ENCODE data around the gene DMC1. TPM values are rescaled to one million over a fixed set of nuclear protein-coding genes. Genes with fewer than 3 reads are reported as not detected.

The DMC1 gene
- total and polyA plus RNA-seq, 10 of the 15 experiments (the other 5 are each of a cell fraction or from before 2014, with no cell fraction given), result 1.0 to 21.0 (median 4.5) TPM

DNA sequence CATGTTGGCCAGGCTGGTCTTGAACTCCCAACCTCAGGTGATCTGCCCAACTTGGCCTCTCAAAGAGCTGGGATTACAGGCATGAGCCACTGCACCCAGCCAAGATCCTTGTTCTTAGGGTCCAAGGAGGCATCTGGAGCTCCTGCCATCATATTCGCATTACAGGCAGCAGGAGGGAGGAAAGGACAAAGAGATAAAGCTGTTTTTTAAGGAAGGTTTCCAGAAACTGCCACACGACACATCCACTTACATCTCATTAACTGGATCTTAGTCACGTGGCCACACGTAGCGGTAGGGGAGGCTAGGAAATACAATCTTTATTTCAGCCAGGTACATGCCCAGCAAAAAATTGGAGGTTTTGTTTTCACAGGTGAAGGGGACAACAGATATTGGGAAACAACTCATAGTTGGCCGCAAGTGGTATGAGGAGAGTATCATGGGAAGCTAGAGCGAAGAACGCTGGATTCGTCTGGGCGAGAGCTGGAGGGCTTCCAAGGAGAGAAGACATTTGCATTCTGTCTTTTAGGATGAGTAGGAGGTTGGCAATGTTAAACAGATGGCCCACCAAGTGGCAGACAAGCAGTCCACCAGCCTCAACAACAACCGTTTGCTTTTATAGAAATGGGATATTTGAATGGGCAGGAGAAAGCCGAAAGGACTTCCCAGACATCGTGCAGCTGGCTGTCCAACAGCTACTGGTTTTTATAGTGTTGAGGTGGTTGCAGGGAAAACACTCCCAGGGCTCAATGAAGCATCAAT is 39.2 kb upstream of the DMC1 start:
- ChIA-PET POLR2A (interaction anchor here (0.5 to 0.6 kb wide), 2 partner anchors 432 to 607 kb away, joined by 4 to 5 read pairs; no protein-coding TSS in a partner anchor), SMC1A (ENCODE audit: uncharacterized antibody, unreplicated experiment) (interaction anchor here (0.5 kb wide), 1 partner anchor 16 kb away, joined by 3 read pairs; no protein-coding TSS in a partner anchor), RAD21 (ENCODE audit: unreplicated experiment) (interaction anchor here (0.8 to 1.0 kb wide), 2 partner anchors 12 to 82 kb away, joined by 3 to 4 read pairs; no protein-coding TSS in a partner anchor), CTCF (interaction anchor here (0.6 to 0.7 kb wide), 2 partner anchors 13 to 311 kb away, joined by 3 read pairs; no protein-coding TSS in a partner anchor)
- TF ChIP-seq TAF1 (IDR thresholded peaks at IDR 0.05; ENCODE audit: borderline replicate concordance, low read depth, low read length), result no peak
- TF ChIP-seq EP300 (IDR thresholded peaks at IDR 0.05; ENCODE audit: borderline replicate concordance in 1 of 2, control insufficient read depth in 1 of 2, low read depth in 2 of 2, low read length in 2 of 2), result no peak
- TF ChIP-seq MYB (IDR thresholded peaks at IDR 0.05; ENCODE audit: borderline replicate concordance, low read depth, low read length), result no peak
- no peak for TF ChIP-seq PAX5 (IDR thresholded peaks at IDR 0.05; ENCODE audit: borderline replicate concordance, low read depth, low read length)
- no peak for TF ChIP-seq MEF2B (IDR thresholded peaks at IDR 0.05; ENCODE audit: partially characterized antibody, poor library complexity, severe bottlenecking)
- no peak for TF ChIP-seq RBBP5 (conservative IDR thresholded peaks at IDR 0.05)
- TF ChIP-seq, protein P1, sequence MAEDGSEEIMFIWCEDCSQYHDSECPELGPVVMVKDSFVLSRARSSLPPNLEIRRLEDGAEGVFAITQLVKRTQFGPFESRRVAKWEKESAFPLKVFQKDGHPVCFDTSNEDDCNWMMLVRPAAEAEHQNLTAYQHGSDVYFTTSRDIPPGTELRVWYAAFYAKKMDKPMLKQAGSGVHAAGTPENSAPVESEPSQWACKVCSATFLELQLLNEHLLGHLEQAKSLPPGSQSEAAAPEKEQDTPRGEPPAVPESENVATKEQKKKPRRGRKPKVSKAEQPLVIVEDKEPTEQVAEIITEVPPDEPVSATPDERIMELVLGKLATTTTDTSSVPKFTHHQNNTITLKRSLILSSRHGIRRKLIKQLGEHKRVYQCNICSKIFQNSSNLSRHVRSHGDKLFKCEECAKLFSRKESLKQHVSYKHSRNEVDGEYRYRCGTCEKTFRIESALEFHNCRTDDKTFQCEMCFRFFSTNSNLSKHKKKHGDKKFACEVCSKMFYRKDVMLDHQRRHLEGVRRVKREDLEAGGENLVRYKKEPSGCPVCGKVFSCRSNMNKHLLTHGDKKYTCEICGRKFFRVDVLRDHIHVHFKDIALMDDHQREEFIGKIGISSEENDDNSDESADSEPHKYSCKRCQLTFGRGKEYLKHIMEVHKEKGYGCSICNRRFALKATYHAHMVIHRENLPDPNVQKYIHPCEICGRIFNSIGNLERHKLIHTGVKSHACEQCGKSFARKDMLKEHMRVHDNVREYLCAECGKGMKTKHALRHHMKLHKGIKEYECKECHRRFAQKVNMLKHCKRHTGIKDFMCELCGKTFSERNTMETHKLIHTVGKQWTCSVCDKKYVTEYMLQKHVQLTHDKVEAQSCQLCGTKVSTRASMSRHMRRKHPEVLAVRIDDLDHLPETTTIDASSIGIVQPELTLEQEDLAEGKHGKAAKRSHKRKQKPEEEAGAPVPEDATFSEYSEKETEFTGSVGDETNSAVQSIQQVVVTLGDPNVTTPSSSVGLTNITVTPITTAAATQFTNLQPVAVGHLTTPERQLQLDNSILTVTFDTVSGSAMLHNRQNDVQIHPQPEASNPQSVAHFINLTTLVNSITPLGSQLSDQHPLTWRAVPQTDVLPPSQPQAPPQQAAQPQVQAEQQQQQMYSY (CRISPR knock-in tag; IDR thresholded peaks at IDR 0.05), result no peak
- TF ChIP-seq ZBTB4 (CRISPR knock-in tag; IDR thresholded peaks at IDR 0.05), result no peak
- no peak for TF ChIP-seq NR2C2 (IDR thresholded peaks at IDR 0.05; ENCODE audit: borderline replicate concordance, control insufficient read depth, insufficient read length, low read depth)
- no peak for TF ChIP-seq ETV6 (conservative IDR thresholded peaks at IDR 0.05 in 1 of 2, IDR thresholded peaks at IDR 0.05 in 1 of 2; ENCODE audit: borderline replicate concordance in 1 of 2, low read depth in 1 of 2)
- TF ChIP-seq KDM1A (IDR thresholded peaks at IDR 0.05; ENCODE audit: borderline replicate concordance), result no peak
- no peak for TF ChIP-seq BRCA1 (IDR thresholded peaks at IDR 0.05; ENCODE audit: low read depth, low read length)
- H3K27me3 ChIP-seq (replicated peaks in 1 of 2; ENCODE audit: control insufficient read depth in 2 of 2, insufficient read depth in 2 of 2, low read length in 1 of 2), result no peaks in the 10 kb centered on the region
- intact Hi-C loops (cut with micrococcal nuclease; ENCODE audit: unreplicated experiment), result no loop called here
- WGBS (ENCODE audit: insufficient coverage, insufficient replicate concordance, low lambda C conversion rate, missing lambda C conversion rate), result 70% methylated on average over 13 of the region's 13 CpGs
- FAIRE-seq (no peak), ATAC-seq (no peak), DNase-seq (ENCODE audit: low read depth, low spot score) (no peak)
- no TSS peak for BruUV-seq (replicated peaks)
- H3K79me2 ChIP-seq (ENCODE audit: control insufficient read depth, insufficient read depth, low read length), result no peaks in the 10 kb centered on the region
- H3K9me3 ChIP-seq (replicated peaks; ENCODE audit: control insufficient read depth, insufficient read depth, low read length), result no peaks in the 10 kb centered on the region
- no peak overlapping the region for H3K4me3 ChIP-seq
- H3K36me3 ChIP-seq (ENCODE audit: control insufficient read depth in 2 of 2, insufficient read depth in 2 of 2, low read length in 1 of 2), result no peaks in the 10 kb centered on the region
- H4K20me1 ChIP-seq (ENCODE audit: control insufficient read depth, insufficient read depth), result no peaks in the 10 kb centered on the region
- no peaks in the 10 kb centered on the region for H3K4me1 ChIP-seq (ENCODE audit: control insufficient read depth, insufficient read depth, low read length)
- H3K4me2 ChIP-seq (ENCODE audit: control insufficient read depth, insufficient read depth), result no peak overlapping the region
- no peak overlapping the region for H3K9ac ChIP-seq (ENCODE audit: control insufficient read depth, insufficient read depth, low read length)
- no peak overlapping the region for H3K27ac ChIP-seq (ENCODE audit: control insufficient read depth, insufficient read depth)
- H2AFZ ChIP-seq (ENCODE audit: control insufficient read depth, low read depth, low read length), result no peak overlapping the region
- in situ Hi-C loops (cut with MboI), result no loop called here

Measured in GM12878 (cell line).